ENCODE results near the gene SST.

SST gene

GRCh38 chr3:187669675-187670504 lies at the start of gene SST:
Gene SST, minus strand, starts transcription at chr3:187670394. Its CDS starts 103 bp downstream, at chr3:187670291.
- DNase-seq, result no peak

- no peak for DNase-seq
These were observed 49.6 kb upstream of the SST start for GRCh38 chr3:187719628-187720336.

GRCh38 chr3:187718802-187719201 lies 48.6 kb upstream of the SST start:
- no peak for DNase-seq

- DNase-seq, result no peak
These were observed 47.4 kb upstream of the SST start for GRCh38 chr3:187717572-187717971.

- DNase-seq, result peak; percentile 13 to 48 (median 18)
These were observed 44.3 kb upstream of the SST start for GRCh38 chr3:187714404-187714979.

GRCh38 chr3:187713504-187713903 lies 43.3 kb upstream of the SST start:
- DNase-seq, result no peak

- no peak for DNase-seq
These were observed 39.0 kb upstream of the SST start for GRCh38 chr3:187709155-187709554.

- DNase-seq, result no peak
These were observed 38.5 kb upstream of the SST start for GRCh38 chr3:187708696-187709095.

GRCh38 chr3:187706971-187707370 lies 36.8 kb upstream of the SST start:
- no peak for DNase-seq

- no peak for DNase-seq
These were observed 35.0 kb upstream of the SST start for GRCh38 chr3:187705164-187705563.

GRCh38 chr3:187702507-187703033 lies 32.4 kb upstream of the SST start, which contains the start of gene RTP2:
Gene RTP2, minus strand, starts transcription at chr3:187702557. Its CDS starts 429 bp downstream, at chr3:187702128.
- DNase-seq, result no peak

GRCh38 chr3:187700249-187700648 lies 30.1 kb upstream of the SST start:
- DNase-seq, result no peak

GRCh38 chr3:187698499-187699399 lies 28.6 kb upstream of the SST start:
- no peak for DNase-seq

GRCh38 chr3:187696021-187696420 lies 25.8 kb upstream of the SST start:
- DNase-seq, result no peak

- no peak for DNase-seq
These were observed 25.3 kb upstream of the SST start for GRCh38 chr3:187695449-187695848.

GRCh38 chr3:187694801-187695200 lies 24.6 kb upstream of the SST start:
- no peak for DNase-seq

- DNase-seq, result no peak
These were observed 23.2 kb upstream of the SST start for GRCh38 chr3:187693431-187693830.

- DNase-seq, result no peak
These were observed 19.8 kb upstream of the SST start for GRCh38 chr3:187689984-187690383.

GRCh38 chr3:187686621-187687273 lies 16.6 kb upstream of the SST start:
- DNase-seq, result no peak

GRCh38 chr3:187685948-187686347 lies 15.8 kb upstream of the SST start:
- DNase-seq, result no peak

- no peak for DNase-seq
These were observed 14.7 kb upstream of the SST start for GRCh38 chr3:187684880-187685279.

GRCh38 chr3:187684444-187684843 lies 14.2 kb upstream of the SST start:
- DNase-seq, result no peak

Measured in activated naive CD4-positive, alpha-beta T cell (primary cell).